Fibroblast of peridontal ligament (primary cell): Measurements from ENCODE around the gene GRAP.

Source experiments
- DNase-seq: peaks from one replicate; pipeline ENCODE4 v3.0.0-alpha.2; 2010; ENCODE audit errors: extremely low read depth

GRAP gene

GRCh38 chr17:19018600-19018950 lies 28.2 kb downstream of the GRAP start:
- no peak for DNase-seq

GRCh38 chr17:19017804-19018599 lies 28.8 kb downstream of the GRAP start:
- no peak for DNase-seq

- DNase-seq = no peak
These were observed 29.4 kb downstream of the GRAP start for GRCh38 chr17:19017401-19017800.

- no peak for DNase-seq
These were observed 29.9 kb downstream of the GRAP start for GRCh38 chr17:19016881-19017280.

- no peak for DNase-seq
These were observed 30.5 kb downstream of the GRAP start for GRCh38 chr17:19016297-19016696.

- no peak for DNase-seq
These were observed 31.3 kb downstream of the GRAP start for GRCh38 chr17:19015428-19015827.

- no peak for DNase-seq
These were observed 32.0 kb downstream of the GRAP start for GRCh38 chr17:19014628-19015215.

GRCh38 chr17:19013806-19014627 lies 32.7 kb downstream of the GRAP start:
- DNase-seq = no peak

- no peak for DNase-seq
These were observed 33.5 kb downstream of the GRAP start for GRCh38 chr17:19013226-19013625.

GRCh38 chr17:19012171-19013080 lies 34.3 kb downstream of the GRAP start:
- DNase-seq = no peak

GRCh38 chr17:19011581-19011980 lies 35.2 kb downstream of the GRAP start:
- DNase-seq = no peak

GRCh38 chr17:19010729-19011505 lies 35.8 kb downstream of the GRAP start:
- DNase-seq = no peak

- DNase-seq = no peak
These were observed 36.8 kb downstream of the GRAP start for GRCh38 chr17:19009970-19010369.

- no peak for DNase-seq
These were observed 40.1 kb downstream of the GRAP start for GRCh38 chr17:19006698-19007097.

GRCh38 chr17:19005789-19006430 lies 40.8 kb downstream of the GRAP start:
- no peak for DNase-seq

GRCh38 chr17:19005137-19005773 lies 41.5 kb downstream of the GRAP start:
- no peak for DNase-seq

- DNase-seq = peak; percentile 18
These were observed 42.2 kb downstream of the GRAP start, which contains the start of gene FAM83G for GRCh38 chr17:19004421-19005136. TSS of gene FAM83G (minus strand) at chr17:19004764. CDS start at chr17:19004041, 723 bp downstream.

- DNase-seq = peak; percentile 13
These were observed 43.0 kb downstream of the GRAP start for GRCh38 chr17:19003543-19004420.
